Neuronal stem cell (in vitro differentiated cells): ENCODE results near the gene RPS15.

Experiments
- DNase-seq: peaks from one replicate; pipeline ENCODE4 v3.0.0-alpha.2; 2013; ENCODE audit warnings: low spot score
- H2AFZ ChIP-seq: one replicate; pipeline ENCODE4 v1.6.1; 2013; ENCODE audit warnings: mild to moderate bottlenecking, low read length, inconsistent platforms
- H2AK5ac ChIP-seq: 2 replicates; pipeline ENCODE4 v1.6.1; 2013; ENCODE audit warnings: low read depth, mild to moderate bottlenecking, inconsistent platforms, low read length, moderate library complexity, mixed read lengths
- H2BK120ac ChIP-seq: 2 replicates; pipeline ENCODE4 v1.6.1; 2013; ENCODE audit warnings: low read depth, mild to moderate bottlenecking, inconsistent platforms, low read length, moderate library complexity, mixed read lengths
- H2BK12ac ChIP-seq: one replicate; pipeline ENCODE4 v1.6.1; 2013; ENCODE audit warnings: low read length, inconsistent platforms
- H2BK15ac ChIP-seq: 2 replicates; pipeline ENCODE4 v1.6.1; 2013; ENCODE audit warnings: mild to moderate bottlenecking, low read length, inconsistent platforms, mixed read lengths
- H2BK5ac ChIP-seq: one replicate; pipeline ENCODE4 v1.6.1; 2013; ENCODE audit warnings: inconsistent platforms, mild to moderate bottlenecking, low read length, moderate library complexity
- H3K14ac ChIP-seq: one replicate; pipeline ENCODE4 v1.6.1; 2013; ENCODE audit warnings: low read length, inconsistent platforms
- H3K18ac ChIP-seq: 2 replicates; pipeline ENCODE4 v1.6.1; 2013; ENCODE audit warnings: low read length, inconsistent platforms
- H3K23ac ChIP-seq: 2 replicates; pipeline ENCODE4 v1.6.1; 2013; ENCODE audit warnings: low read depth, mild to moderate bottlenecking, mixed read lengths, low read length, inconsistent platforms; ENCODE audit not compliant: poor library complexity
- H3K27ac ChIP-seq: replicated peaks from 3 replicates; pipeline ENCODE4 v1.5.1; 2013; ENCODE audit warnings: low read length, inconsistent platforms
- H3K27me3 ChIP-seq, 3 experiments: 2 replicates each; pipeline ENCODE4 v1.6.1; 2013; ENCODE audit warnings: low read length in 3 of 3, mild to moderate bottlenecking in 2 of 3, inconsistent platforms in 1 of 3, low read depth in 1 of 3, mixed read lengths in 1 of 3, moderate library complexity in 1 of 3; ENCODE audit not compliant: control insufficient read depth in 3 of 3, insufficient read depth in 3 of 3
- H3K36me3 ChIP-seq, 2 donors: replicated peaks in 1 of 2; 2 replicates each; pipeline ENCODE4 v1.6.1; 2013; ENCODE audit warnings: low read length in 2 of 2; ENCODE audit not compliant: control insufficient read depth in 2 of 2, insufficient read depth in 2 of 2
- H3K4ac ChIP-seq: 2 replicates; pipeline ENCODE4 v1.6.1; 2013; ENCODE audit warnings: inconsistent platforms, mild to moderate bottlenecking, low read length, moderate library complexity
- H3K4me1 ChIP-seq, 2 donors: 1 replicate in 1 of 2; 2 replicates in 1 of 2; pipeline ENCODE4 v1.6.1; 2013; ENCODE audit warnings: low read length in 2 of 2, low read depth in 1 of 2; ENCODE audit not compliant: control insufficient read depth in 2 of 2, insufficient read depth in 1 of 2
- H3K4me2 ChIP-seq: one replicate; pipeline ENCODE4 v1.6.1; 2013; ENCODE audit warnings: mild to moderate bottlenecking, low read length, inconsistent platforms; ENCODE audit not compliant: insufficient read depth, poor library complexity, severe bottlenecking
- H3K4me3 ChIP-seq, 2 donors: 2 replicates each; pipeline ENCODE4 v1.5.1; 2013; ENCODE audit warnings: low read length in 2 of 2, mild to moderate bottlenecking in 2 of 2, inconsistent platforms in 1 of 2, moderate library complexity in 1 of 2
- H3K79me1 ChIP-seq: one replicate; pipeline ENCODE4 v1.6.1; 2013; ENCODE audit warnings: low read depth, mild to moderate bottlenecking, inconsistent platforms, low read length, moderate library complexity
- H3K9ac ChIP-seq: one replicate; pipeline ENCODE4 v1.6.1; 2013; ENCODE audit warnings: mild to moderate bottlenecking, low read depth, low read length, inconsistent platforms; ENCODE audit not compliant: poor library complexity
- H3K9me3 ChIP-seq, 2 donors: replicated peaks in 1 of 2; 2 replicates each; pipeline versions ENCODE3 to v1.6.1; 2013; ENCODE audit warnings: low read length in 2 of 2, mild to moderate bottlenecking in 2 of 2, inconsistent platforms in 1 of 2, low read depth in 1 of 2, mixed read lengths in 1 of 2, moderate library complexity in 1 of 2; ENCODE audit not compliant: control insufficient read depth in 2 of 2, insufficient read depth in 1 of 2
- H4K8ac ChIP-seq: one replicate; pipeline ENCODE4 v1.6.1; 2013; ENCODE audit warnings: low read depth, mild to moderate bottlenecking, inconsistent platforms, low read length, moderate library complexity
- H4K91ac ChIP-seq: one replicate; pipeline ENCODE4 v1.6.1; 2013; ENCODE audit warnings: low read length, low read depth, mild to moderate bottlenecking, inconsistent platforms; ENCODE audit not compliant: poor library complexity
- WGBS, 2 donors: extraction: QIAGEN DNeasy Blood & Tissue Kit; methylation state at CpG; one replicate each; pipeline ENCODE4 v1.1.7; 2013; ENCODE audit warnings: missing lambda C conversion rate in 2 of 2, mixed read lengths in 1 of 2; ENCODE audit not compliant: insufficient read length in 2 of 2, insufficient replicate concordance in 1 of 2; ENCODE audit errors: extremely low coverage in 2 of 2; 5-methylcytosine and 5-hydroxymethylcytosine counted together

RPS15 gene

GRCh38 chr19:1402411-1403070, 35.7 kb upstream of the RPS15 start:
- no peak overlapping the region for H4K8ac ChIP-seq

GRCh38 chr19:1406774-1407527, 31.2 kb upstream of the RPS15 start:
- Histone ChIP-seq H2AFZ (peak overlapping the region; percentile 95), H4K8ac (no peak overlapping the region), H4K91ac (no peak overlapping the region), H3K36me3 (peaks cover 10 to 32% of the 10 kb centered on the region in 2 donors), H3K23ac (peak overlapping the region; percentile 52), H3K18ac (peak overlapping the region; percentile 50), H2AK5ac (no peak overlapping the region), H3K9me3 (no peaks in the 10 kb centered on the region), H3K27ac (no peak overlapping the region), H3K14ac (no peak overlapping the region), H3K27me3 (no peaks in the 10 kb centered on the region), H3K9ac (no peak overlapping the region), H2BK5ac (no peak overlapping the region), H3K4me1 (peaks cover 12 to 20% of the 10 kb centered on the region in 2 donors), H2BK120ac (no peak overlapping the region), H2BK12ac (no peak overlapping the region), H3K4me3 (peak overlapping the region; percentile 70 to 92), H2BK15ac (peak overlapping the region; percentile 10), H3K79me1 (peaks cover 31% of the 10 kb centered on the region), H3K4ac (no peak overlapping the region), H3K4me2 (peak overlapping the region; percentile 47)
- no CpG with 5 or more reads among the region's 72 CpGs for WGBS, 2 donors
- peak; percentile 99 for DNase-seq

More at GRCh38 chr19:1402411-1403070, 35.7 kb upstream of the RPS15 start:
- Histone ChIP-seq H3K27me3 (no peaks in the 10 kb centered on the region), H3K9ac (peak overlapping the region; percentile 2), H3K9me3 (no peaks in the 10 kb centered on the region), H3K4me3 (peak overlapping the region; percentile 10 to 19), H3K79me1 (peaks cover 17% of the 10 kb centered on the region), H3K36me3 (peaks cover 4 to 14% of the 10 kb centered on the region in 2 donors), H3K4me1 (peaks cover 4 to 5% of the 10 kb centered on the region in 2 donors), H3K4me2 (no peak overlapping the region), H4K91ac (peak overlapping the region; percentile 74), H2BK15ac (peak overlapping the region; percentile 98), H3K23ac (peak overlapping the region; percentile 87), H3K27ac (no peak overlapping the region), H3K4ac (no peak overlapping the region), H3K18ac (peak overlapping the region; percentile 6), H2AK5ac (peak overlapping the region; percentile 99), H2BK12ac (peak overlapping the region; percentile 96), H2AFZ (peak overlapping the region; percentile 60), H3K14ac (no peak overlapping the region), H2BK120ac (no peak overlapping the region), H2BK5ac (no peak overlapping the region)
- no peak for DNase-seq
- WGBS, 2 donors: no CpG with 5 or more reads among the region's 25 CpGs

- no peak within 1 kb of the TSS for H3K27ac ChIP-seq
- H2BK120ac ChIP-seq: no peak within 1 kb of the TSS
- H2AK5ac ChIP-seq: peak within 1 kb of the TSS; percentile 88
- H4K91ac ChIP-seq: no peak within 1 kb of the TSS
- peak within 1 kb of the TSS; percentile 70 to 92 for H3K4me3 ChIP-seq
- peak within 1 kb of the TSS; percentile 63 for H3K14ac ChIP-seq
- peak within 1 kb of the TSS; percentile 95 for H3K4me2 ChIP-seq
- no peaks in the 10 kb centered on the region for H3K9me3 ChIP-seq
- peaks cover 12 to 18% of the 10 kb centered on the region in 2 donors for H3K4me1 ChIP-seq
- no peaks in the 10 kb centered on the region for H3K27me3 ChIP-seq
- DNase-seq: no peak
- no peak within 1 kb of the TSS for H2BK12ac ChIP-seq
- peak within 1 kb of the TSS; percentile 95 for H2AFZ ChIP-seq
- peak within 1 kb of the TSS; percentile 97 for H3K18ac ChIP-seq
- no peak within 1 kb of the TSS for H4K8ac ChIP-seq
- H3K4ac ChIP-seq: peak within 1 kb of the TSS; percentile 66
- H3K79me1 ChIP-seq: peaks cover 34% of the 10 kb centered on the region
- peaks cover 11 to 36% of the 10 kb centered on the region in 2 donors for H3K36me3 ChIP-seq
- WGBS, 2 donors: no CpG with 5 or more reads among the region's 121 CpGs
- H2BK5ac ChIP-seq: peak within 1 kb of the TSS; percentile 90
- H2BK15ac ChIP-seq: peak within 1 kb of the TSS; percentile 67
- peak within 1 kb of the TSS; percentile 55 for H3K23ac ChIP-seq
- peak within 1 kb of the TSS; percentile 98 for H3K9ac ChIP-seq
These were observed 30.5 kb upstream of the RPS15 start, which contains the start of gene DAZAP1 for GRCh38 chr19:1407528-1408299. TSS of gene DAZAP1 (plus strand) at chr19:1407586. CDS start at chr19:1407774, 188 bp downstream.
